GM12873 (cell line): ENCODE results near the gene TMPRSS6.

Experiments used
- CTCF ChIP-seq: IDR thresholded peaks from 2 replicates; pipeline ENCODE4 v1.5.1; 2012; ENCODE audit warnings: low read depth, mild to moderate bottlenecking, moderate library complexity, low read length, control low read depth; ENCODE audit not compliant: insufficient read depth; ENCODE audit errors: missing control alignments

TMPRSS6 gene

GRCh38 chr22:37146507-37147180, 37.1 kb upstream of the TMPRSS6 start:
- no peak for TF ChIP-seq CTCF

GRCh38 chr22:37146051-37146385, 36.5 kb upstream of the TMPRSS6 start:
- no peak for TF ChIP-seq CTCF

- TF ChIP-seq CTCF: no peak
These were observed 35.9 kb upstream of the TMPRSS6 start for GRCh38 chr22:37145180-37146050.

GRCh38 chr22:37144180-37144554, 34.7 kb upstream of the TMPRSS6 start:
- TF ChIP-seq CTCF: no peak

- no peak for TF ChIP-seq CTCF
These were observed 32.5 kb upstream of the TMPRSS6 start for GRCh38 chr22:37141971-37142370.

GRCh38 chr22:37141476-37141875, 32.0 kb upstream of the TMPRSS6 start:
- no peak for TF ChIP-seq CTCF

GRCh38 chr22:37140686-37141323, 31.3 kb upstream of the TMPRSS6 start:
- TF ChIP-seq CTCF: no peak
